SU-DHL-6 (cell line): Measurements from ENCODE around the gene NUB1.

Experiments
- EZH2phosphoT487 ChIP-seq: fragments of 200-600 bp; sonication (generic), shearing (Covaris generic); conservative IDR thresholded peaks from 2 replicates; pipeline ENCODE4 v1.6.1; 2018; ENCODE audit warnings: mild to moderate bottlenecking, antibody characterized with exemption, low read length, moderate library complexity, mixed read lengths
- TF ChIP-seq, protein P1 (sequence below): fragments of 200-600 bp; sonication (generic); IDR thresholded peaks from one replicate; pipeline ENCODE4 v1.5.1; 2017; ENCODE audit warnings: antibody characterized with exemption, mild to moderate bottlenecking, low read length, moderate library complexity; ENCODE audit not compliant: insufficient read depth, poor library complexity, severe bottlenecking

DNA sequence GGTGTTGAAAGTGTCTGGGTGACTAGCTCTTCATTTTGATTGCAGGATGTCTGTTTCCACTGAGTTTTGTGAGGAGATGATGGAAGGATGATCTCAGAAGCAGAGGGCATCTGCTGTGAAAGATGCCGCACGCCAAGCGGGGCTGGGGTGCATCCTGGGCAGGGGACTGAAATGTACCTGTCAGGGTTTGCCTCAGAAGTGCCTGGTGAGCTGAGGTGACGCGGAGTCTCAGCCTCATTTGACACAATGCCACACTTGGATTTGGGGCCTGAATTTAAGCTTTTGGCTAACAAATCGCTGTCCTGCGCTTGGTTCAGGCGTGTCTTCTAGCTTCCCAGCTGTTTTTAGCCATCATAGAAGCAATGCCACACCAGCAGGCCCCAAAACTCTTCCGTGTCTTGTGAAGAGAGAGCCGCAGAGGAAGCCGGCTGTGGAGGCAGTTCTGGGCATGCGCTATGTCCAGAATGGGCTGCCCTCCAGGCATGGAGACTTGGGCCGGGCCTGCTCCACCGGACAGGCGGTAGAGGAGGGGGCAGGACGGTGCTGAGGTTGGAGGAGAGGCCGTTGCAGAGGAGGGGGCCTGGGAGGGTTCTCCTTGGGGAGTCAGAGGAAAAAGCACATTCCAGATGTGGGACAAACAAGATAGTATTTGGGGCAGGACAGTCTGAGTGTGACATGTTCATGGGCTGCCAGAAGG lies 37.0 kb downstream of the NUB1 start:
- TF ChIP-seq, protein P1, sequence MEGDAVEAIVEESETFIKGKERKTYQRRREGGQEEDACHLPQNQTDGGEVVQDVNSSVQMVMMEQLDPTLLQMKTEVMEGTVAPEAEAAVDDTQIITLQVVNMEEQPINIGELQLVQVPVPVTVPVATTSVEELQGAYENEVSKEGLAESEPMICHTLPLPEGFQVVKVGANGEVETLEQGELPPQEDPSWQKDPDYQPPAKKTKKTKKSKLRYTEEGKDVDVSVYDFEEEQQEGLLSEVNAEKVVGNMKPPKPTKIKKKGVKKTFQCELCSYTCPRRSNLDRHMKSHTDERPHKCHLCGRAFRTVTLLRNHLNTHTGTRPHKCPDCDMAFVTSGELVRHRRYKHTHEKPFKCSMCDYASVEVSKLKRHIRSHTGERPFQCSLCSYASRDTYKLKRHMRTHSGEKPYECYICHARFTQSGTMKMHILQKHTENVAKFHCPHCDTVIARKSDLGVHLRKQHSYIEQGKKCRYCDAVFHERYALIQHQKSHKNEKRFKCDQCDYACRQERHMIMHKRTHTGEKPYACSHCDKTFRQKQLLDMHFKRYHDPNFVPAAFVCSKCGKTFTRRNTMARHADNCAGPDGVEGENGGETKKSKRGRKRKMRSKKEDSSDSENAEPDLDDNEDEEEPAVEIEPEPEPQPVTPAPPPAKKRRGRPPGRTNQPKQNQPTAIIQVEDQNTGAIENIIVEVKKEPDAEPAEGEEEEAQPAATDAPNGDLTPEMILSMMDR: no peak
- no peak for TF ChIP-seq EZH2phosphoT487
